Left kidney (tissue), 1 donor: Measurements from ENCODE around the gene SPPL2B. TPM values are rescaled to one million over a fixed set of nuclear protein-coding genes. Genes with fewer than 3 reads are reported as not detected.

Experiments
- polyA plus RNA-seq: library from polyadenylated mRNA; unstranded; fragments of 120-200 nt; gene quantifications from one replicate; pipeline ENCODE4 v1.2.1, GENCODE V29; 2013; ENCODE audit not compliant: insufficient read length

SPPL2B gene
- polyA plus RNA-seq, 1 donor, result 72.7 TPM

Other genes starting within 250 kb of the SPPL2B start
- gene MOB3A, start 232.4 kb upstream of the SPPL2B start, polyA plus RNA-seq, result 22.8 TPM
- gene IZUMO4, start 231.8 kb upstream of the SPPL2B start, polyA plus RNA-seq, result 6.2 TPM
- gene AP3D1, start 177.1 kb upstream of the SPPL2B start, polyA plus RNA-seq, result 110 TPM
- 33.6 TPM for gene DOT1L, start 164.8 kb upstream of the SPPL2B start, polyA plus RNA-seq
- gene PLEKHJ1, start 92.4 kb upstream of the SPPL2B start, polyA plus RNA-seq, result 56.2 TPM
- gene SF3A2, start 91.9 kb upstream of the SPPL2B start, polyA plus RNA-seq, result 66.1 TPM
- gene AMH, start 79.4 kb upstream of the SPPL2B start, polyA plus RNA-seq, result 3.2 TPM
- gene JSRP1, start 72.3 kb upstream of the SPPL2B start, polyA plus RNA-seq, result 0.60 TPM
- gene PEAK3, start 46.5 kb upstream of the SPPL2B start, polyA plus RNA-seq, result not detected
- not detected for gene LINGO3, start 20.5 kb upstream of the SPPL2B start, polyA plus RNA-seq
- 90.5 TPM for gene LSM7, start 98 bp upstream of the SPPL2B start, polyA plus RNA-seq
- gene TMPRSS9, start 31.6 kb downstream of the SPPL2B start, polyA plus RNA-seq, result 0.60 TPM
- 50.6 TPM for gene TIMM13, start 98.9 kb downstream of the SPPL2B start, polyA plus RNA-seq
- gene LMNB2, start 128.3 kb downstream of the SPPL2B start, polyA plus RNA-seq, result 64.4 TPM
- gene GADD45B, start 147.4 kb downstream of the SPPL2B start, polyA plus RNA-seq, result 7.6 TPM